Measurements from ENCODE around the gene AHR.

The AHR gene

GRCh38 chr7:17298102-17298839 lies at the start of gene AHR:
Gene AHR (plus strand): TSS chr7:17298652. CDS start chr7:17299265, 613 bp downstream.
- peak; percentile 94 for DNase-seq

- DNase-seq: no peak
Measured at GRCh38 chr7:17253885-17254284, 44.6 kb upstream of the AHR start.

GRCh38 chr7:17255926-17256325 lies 42.5 kb upstream of the AHR start:
- no peak for DNase-seq

- no peak for DNase-seq
Measured at GRCh38 chr7:17256375-17256774, 42.1 kb upstream of the AHR start.

GRCh38 chr7:17266565-17266964 lies 31.9 kb upstream of the AHR start:
- DNase-seq: no peak

GRCh38 chr7:17269341-17270221 lies 28.9 kb upstream of the AHR start:
- no peak for DNase-seq

GRCh38 chr7:17274551-17275245 lies 23.8 kb upstream of the AHR start:
- DNase-seq: no peak

- no peak for DNase-seq
Measured at GRCh38 chr7:17275749-17276671, 22.4 kb upstream of the AHR start.

- no peak for DNase-seq
Measured at GRCh38 chr7:17279061-17279460, 19.4 kb upstream of the AHR start.

- DNase-seq: no peak
Measured at GRCh38 chr7:17289074-17289645, 9.3 kb upstream of the AHR start.

GRCh38 chr7:17292843-17293242 lies 5.6 kb upstream of the AHR start:
- DNase-seq: no peak

GRCh38 chr7:17293481-17293880 lies 5.0 kb upstream of the AHR start:
- DNase-seq: no peak

GRCh38 chr7:17297243-17297642 lies 1.2 kb upstream of the AHR start:
- DNase-seq: no peak

- DNase-seq: peak; percentile 76
Measured at GRCh38 chr7:17298840-17299482, 509 bp downstream of the AHR start.

- no peak for DNase-seq
Measured at GRCh38 chr7:17299483-17299991, 1.1 kb downstream of the AHR start.

GRCh38 chr7:17300012-17300411 lies 1.6 kb downstream of the AHR start:
- no peak for DNase-seq

- no peak for DNase-seq
Measured at GRCh38 chr7:17300437-17300836, 2.0 kb downstream of the AHR start.

GRCh38 chr7:17301471-17302456 lies 3.3 kb downstream of the AHR start:
- no peak for DNase-seq

GRCh38 chr7:17302575-17303142 lies 4.2 kb downstream of the AHR start:
- no peak for DNase-seq

- no peak for DNase-seq
Measured at GRCh38 chr7:17304926-17305325, 6.5 kb downstream of the AHR start.

Measured in NCI-H510A (cell line).